GM18526 (cell line): Measurements from ENCODE around the gene FRAT2.

Source experiments
- POLR2A ChIP-seq: IDR thresholded peaks from 3 replicates; pipeline ENCODE4 v1.6.1; 2011; ENCODE audit not compliant: insufficient read length; ENCODE audit errors: extremely low read depth

FRAT2 gene

DNA sequence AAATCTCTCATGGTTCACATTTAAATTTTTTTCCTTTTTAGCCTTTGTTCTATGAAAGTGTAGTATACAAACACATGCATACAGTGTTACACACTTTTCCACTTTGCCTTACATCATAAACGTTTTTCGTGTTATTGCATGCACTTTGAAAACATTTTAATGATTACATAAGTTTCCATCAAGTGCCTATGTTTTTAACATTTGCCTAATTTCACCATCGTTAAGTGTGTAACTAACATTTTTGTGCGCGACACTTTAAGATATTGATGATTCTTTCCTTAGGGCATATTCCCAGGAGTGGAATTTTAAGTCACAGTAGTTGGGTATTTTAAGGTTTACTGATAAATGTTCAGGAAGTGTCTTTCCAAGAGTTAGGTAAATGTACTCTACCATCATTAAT lies 1.5 kb upstream of the FRAT2 start:
- TF ChIP-seq POLR2A = no peak

DNA sequence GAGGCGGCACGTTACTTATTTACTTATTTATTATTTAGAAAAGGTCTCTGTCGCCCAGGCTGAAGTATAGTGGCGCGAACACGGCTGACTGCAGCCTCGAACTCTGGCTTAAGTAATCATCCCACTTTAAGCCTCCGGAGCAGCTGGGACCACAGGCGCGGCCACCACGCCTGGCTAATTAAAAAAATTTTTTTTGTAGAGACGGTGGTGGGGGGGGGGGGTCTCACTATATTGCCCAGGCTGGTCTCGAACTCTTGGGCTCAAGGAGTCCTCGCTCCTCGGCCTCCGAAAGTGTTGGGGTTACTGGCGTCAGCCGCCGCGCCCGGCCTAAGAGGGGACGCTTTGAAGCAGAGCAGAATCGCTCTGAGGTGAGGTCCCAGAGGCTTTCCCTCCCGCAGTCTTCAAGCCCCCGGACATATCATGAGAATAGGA lies 675 bp upstream of the FRAT2 start:
- no peak for TF ChIP-seq POLR2A

DNA sequence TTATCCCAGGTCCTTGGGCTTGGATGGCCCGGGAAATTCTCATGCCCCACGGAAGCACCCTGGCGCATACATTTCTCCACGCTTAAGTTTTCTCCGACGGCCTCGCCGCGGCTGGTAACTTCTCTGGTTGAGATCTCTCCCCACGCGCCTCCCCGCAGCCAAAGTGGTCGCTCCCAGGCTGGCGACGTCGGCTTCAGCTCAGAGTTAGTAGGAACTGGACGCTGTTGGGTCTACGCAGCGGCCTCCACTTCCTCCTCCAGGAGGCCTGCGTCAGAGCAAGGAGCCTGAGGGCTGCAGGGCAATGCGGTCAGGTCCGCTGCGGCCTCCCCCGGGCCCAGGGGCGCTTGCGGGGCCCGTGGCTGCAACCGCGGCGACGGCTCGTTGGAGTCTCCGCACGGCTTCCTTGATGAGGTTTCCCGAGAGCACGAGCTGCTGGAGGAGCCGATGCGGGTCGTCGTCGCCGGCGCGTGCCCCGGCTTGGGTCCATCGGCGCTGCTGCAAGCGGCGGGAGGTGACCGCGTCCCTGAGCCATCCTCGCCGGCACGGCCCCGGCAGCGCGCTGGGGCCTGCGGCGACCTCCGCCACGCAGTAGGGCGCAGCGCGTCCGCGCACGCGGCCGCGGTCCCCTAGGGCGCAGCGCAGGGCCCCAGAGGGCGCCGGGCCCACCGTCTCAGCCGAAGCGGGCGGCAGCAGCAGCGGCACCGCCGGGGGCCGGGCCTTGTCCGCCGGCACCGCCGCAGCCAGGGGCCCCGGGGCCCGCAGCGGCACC lies 744 bp downstream of the FRAT2 start:
- no peak for TF ChIP-seq POLR2A

DNA sequence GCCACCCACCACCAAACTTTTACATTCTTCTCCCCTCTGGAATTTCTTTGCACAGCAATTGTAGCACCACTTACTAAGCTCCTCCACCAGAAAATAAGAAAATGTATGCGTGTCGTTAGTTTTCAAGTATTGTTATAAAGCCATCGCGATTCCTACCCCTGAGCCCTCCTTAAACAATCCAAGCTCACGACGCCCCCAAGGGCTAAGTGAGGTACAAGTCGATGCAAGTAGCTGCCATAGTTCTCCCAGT lies 1.3 kb downstream of the FRAT2 start:
- TF ChIP-seq POLR2A = no peak

DNA sequence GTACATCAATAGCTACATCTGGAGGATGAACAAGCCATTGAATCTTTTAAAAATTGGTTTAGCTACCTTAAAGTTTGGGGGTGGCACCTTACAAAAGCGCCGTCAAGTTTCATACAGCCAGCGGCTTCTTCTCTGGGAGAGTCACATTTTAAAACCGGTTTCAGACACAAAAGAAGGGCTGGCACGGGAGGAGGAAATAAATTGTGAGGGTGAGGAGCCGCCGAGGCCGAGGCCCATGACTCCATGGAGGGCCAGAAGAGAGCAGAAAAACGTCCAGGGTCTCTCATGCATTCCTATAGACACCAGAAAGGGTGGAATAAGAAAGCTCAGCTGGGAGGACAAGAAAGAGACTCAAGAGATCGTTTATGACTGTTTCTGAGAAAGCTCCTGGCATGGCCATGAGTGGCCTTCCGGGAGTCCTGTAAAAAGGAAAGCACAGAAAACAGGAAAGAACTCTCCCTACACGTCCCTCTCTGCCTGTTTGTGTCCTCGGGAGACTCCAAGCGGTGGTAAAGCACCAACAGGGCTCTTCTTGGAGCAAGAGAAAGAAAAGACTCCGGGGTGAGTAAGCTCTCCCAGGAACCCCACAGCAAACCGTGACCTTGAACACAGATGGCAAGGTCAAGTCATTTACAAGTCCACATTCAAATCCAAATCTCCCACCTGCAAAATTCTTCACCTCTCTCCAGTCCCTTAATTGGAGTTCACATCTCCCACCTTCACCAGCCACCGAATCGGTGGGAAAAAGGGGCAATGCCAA lies 1.8 kb downstream of the FRAT2 start:
- no peak for TF ChIP-seq POLR2A

DNA sequence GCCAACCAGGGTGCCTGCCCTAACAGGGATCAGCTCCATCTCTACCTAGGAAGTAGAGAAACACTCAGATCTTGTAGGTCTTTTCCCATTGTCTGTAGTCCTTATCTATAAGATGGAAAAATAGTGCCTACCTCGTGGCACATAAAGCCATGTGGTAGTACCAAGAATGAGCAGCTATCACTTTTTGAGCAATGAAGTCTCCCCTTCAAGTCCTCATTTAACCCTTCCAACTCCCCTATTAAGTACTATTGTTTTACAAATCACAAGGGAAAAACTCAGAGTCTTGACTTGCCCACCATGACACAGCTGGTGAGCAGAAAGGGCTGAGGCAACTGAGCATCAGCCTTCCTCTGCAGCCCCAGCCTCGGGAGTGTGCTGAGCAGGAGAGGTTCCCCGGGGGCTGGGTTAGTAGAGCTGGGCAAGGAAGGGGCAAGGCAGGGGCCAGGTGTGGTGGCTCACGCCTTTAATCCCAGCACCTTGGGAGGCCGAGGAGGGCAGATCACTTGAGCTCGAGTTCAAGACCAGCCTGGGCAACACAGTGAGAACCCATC lies 3.3 kb downstream of the FRAT2 start:
- TF ChIP-seq POLR2A = no peak

DNA sequence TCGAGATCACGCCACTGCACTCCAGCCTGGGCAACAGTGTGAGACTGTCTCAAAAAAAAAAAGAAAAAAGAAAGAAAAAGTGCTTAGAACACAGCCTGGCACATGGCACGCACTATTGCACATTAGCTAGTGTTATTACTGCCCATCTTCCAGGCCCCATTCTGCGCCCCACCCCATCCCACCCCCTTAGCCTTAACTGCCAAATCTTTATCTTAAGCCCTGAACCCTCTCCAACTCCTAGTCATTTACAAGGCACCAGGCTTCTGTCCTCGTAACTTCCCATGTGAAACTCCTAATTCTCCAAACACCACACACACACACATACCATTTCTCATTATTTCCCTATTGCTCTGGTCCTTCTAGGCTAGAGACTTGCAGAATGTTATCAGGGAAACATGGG lies 4.8 kb downstream of the FRAT2 start:
- no peak for TF ChIP-seq POLR2A

DNA sequence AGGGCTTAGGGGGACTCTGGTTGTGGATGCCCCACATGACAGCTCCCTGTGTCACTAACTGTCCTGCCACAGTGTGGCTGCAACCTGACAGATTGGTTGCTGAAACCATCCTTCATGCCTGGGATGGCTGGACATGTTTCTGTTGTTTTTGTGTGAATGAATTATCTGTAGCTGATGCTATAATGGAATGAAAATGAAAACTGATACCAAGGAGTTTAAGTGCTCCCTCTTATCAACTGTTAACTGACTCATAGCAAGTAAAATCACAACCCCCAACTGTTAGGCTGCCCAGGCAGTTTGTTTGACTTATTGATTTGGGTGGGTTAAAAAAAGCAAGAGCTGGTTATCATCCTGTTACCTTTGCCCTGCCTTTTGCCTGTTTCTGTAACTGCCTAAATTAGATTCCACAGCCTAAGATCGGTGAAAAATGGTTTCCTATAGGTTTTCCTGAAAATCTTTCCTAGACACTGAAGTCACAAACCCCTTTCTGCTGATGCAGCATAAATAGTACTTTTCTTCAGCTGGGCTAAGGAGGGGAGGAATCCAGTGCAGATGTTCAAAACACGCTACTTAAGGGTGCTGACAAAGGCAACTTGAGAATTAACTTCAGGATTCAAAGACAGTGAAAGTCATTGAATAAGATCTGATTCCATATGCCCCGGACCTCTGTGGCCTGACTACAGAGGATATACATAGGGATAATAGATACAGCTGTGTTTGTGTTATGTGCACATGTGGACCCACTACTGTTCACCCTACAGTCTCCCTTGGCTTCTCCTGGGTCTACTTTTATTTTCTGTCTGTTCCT lies 5.7 kb downstream of the FRAT2 start:
- TF ChIP-seq POLR2A = no peak

DNA sequence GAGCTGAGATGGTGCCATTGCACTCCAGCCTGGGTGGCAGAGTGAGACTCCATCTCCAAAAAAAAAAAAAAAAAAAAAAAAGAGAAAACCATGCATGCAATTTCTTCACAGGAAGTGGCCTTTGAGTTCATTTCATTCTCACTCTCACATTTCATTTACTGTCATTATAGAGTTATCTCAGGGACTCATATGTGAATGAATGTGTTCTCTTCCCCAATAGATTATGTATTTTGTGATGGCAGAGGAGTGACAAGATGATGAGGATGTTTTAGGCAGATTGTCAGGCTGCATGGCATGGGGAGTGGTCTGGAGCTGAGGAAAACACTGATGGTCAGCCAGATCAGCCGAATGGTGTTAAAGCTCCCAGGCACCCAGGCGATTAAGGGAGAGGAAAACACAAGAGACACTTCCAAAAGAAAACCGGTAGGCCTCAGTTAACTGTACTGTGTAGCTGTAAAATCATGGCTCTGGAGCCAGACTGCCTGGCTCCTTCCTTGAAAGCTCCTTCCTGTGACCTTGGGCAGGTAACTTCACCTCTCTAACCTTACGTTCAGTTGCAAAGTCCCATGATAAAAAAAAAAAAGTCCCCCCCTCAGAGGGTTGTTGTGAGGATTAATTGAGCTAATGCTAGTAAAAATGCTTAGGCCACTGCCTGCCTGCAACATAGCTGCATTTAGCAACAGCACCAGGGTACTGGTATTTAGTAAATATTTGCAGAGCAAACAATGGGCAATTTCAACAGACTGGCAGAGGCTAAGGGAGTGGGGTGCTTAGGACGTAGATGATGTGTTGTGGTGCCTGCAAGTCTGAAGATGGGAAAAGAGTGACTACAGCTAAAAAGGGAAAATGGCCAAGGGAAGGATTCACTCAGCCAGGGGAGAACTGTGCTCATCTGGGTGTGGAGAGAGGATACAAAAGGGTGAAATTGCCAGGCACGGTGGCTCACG lies 6.9 kb downstream of the FRAT2 start:
- TF ChIP-seq POLR2A = no peak

DNA sequence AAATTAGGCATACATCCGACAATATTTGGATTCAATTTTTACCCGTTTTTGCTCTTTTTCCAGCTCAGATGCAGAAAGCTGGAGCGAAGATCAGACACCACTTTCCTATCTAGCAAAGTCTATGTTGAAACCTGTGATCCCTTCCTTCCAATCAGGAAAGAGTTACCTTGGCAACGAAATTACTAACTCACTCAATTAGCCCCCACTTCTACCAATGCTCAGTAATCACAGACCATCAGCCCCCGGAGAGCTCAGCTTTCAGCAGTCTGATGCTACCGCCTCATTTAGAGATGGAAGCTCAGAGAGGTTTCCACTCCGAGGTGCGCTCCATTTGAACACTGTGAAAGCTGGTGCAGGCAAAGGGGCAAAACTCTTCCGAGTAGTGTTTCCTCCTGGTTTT lies 8.8 kb downstream of the FRAT2 start:
- TF ChIP-seq POLR2A = no peak

DNA sequence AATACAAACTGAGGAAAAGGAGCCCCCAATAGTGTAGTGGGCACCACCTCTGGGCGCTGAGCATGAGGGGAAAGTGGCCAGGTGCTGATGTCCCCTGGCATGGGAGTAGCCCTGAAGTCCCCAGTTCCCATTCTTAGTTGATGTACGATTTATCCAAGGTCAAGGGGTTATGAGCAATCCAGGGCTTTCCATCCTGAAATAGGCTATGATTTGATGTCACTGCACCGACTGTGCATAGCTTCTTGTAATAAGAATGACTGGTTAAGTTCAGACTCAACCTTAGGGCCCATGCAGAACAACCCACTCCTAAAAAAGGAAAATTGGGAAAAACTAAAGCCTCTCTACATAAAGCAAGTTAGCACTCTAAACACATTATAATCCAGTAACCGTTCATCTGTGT lies 11.0 kb downstream of the FRAT2 start:
- no peak for TF ChIP-seq POLR2A

DNA sequence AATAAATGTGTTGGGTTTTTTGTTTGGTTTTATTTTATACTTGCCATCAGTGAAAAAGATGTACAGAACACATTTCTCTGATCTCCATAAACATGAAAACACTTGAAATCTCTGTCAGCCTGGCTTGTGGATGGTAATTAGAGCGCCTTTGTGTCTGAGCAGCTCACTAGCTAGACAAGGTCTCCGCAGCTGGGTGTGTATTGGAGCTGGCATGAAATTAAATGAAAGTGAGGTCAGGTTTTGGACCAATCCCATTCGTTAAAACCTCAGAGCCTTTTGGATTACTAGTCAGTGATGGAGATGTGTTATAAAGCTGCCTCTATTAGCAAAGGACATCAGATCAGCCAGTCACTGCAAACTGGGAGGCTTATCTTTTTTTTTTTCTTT lies 12.7 kb downstream of the FRAT2 start:
- TF ChIP-seq POLR2A = no peak

DNA sequence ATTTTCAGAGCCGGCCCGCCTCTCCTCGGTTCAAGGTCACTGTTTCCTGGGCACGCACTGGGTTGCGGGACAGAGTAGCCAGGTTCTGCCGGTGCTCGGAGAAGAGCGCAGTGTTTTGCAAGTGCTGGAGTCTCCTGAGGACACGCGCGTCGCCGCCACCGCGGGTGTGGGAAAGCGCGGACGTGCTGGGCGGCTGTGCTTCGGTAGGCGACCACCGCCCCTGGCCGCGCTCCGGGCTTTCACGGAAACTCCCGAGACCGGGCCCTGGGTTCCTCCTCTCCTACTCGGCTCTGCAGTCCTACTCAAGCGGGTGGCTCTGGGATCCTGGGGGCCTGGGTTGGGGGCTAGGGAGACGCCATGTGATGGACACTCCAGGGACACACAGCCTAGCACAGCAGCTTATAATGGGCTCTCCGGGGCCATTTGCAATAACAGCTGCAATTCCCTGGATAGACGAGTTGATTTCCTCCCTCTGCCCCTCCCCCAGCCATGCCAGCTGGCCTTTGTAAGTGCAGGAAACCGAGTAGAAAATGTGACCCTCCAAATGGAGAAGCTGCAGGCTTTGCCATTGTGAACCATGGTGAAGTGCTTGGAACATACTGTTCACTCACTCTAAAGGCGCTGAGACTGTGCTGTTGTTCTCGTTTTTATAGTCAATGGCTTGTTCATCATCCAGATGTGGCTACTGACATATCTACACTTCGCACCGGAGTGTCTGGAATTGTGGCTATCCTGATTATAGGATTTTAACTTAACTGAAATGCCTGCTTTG lies 13.3 kb downstream of the FRAT2 start:
- TF ChIP-seq POLR2A = no peak

DNA sequence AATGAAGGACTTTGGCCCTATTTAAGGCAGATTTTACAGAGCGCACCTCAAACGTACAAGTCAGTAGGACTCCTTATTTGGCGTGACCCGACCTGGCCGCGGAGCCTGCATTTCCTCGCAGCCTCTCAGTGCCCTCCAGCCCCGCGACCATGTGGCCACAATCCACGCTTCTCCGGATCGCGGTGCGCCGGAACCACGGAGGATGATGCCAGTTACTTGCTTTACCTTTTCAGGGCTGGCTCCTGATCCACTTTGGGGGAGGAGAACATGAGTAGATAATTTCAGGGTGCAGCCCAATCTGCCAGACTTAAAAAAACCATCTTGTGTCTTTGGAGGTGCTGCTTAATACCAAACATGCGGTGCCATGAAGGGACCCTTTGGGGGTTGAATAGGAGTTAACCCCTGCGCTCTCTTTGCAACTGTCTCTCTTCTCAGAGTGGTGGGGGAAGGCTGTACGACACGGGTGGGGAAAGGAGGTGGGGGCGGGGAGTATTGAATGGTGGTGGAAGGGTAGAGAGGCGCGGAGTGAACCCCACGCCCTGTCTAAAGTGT lies 14.0 kb downstream of the FRAT2 start:
- TF ChIP-seq POLR2A = no peak
